NOMO-1 treated with DMSO at 0.1 percent for 48 hours (cell line): ENCODE measurements around the gene KRT37.
A peak's percentile ranks its signal among the peaks of the same experiment; 100 is the strongest.
"Not testable (repeated sequence)": the region's sequence is repeated elsewhere in the genome, so short reads cannot be mapped to it uniquely, and the experiment has no call there.

Source experiments
- DNase-seq: peaks from one replicate; lab custom pipeline; 2025; ENCODE audit not compliant: unreplicated experiment; lab: John Stamatoyannopoulos, UW

Gene KRT37

GRCh38 chr17:41407226-41407625 lies 17.2 kb downstream of the KRT37 start:
- no peak for DNase-seq

- no peak for DNase-seq
These were observed 18.2 kb downstream of the KRT37 start for GRCh38 chr17:41406205-41406604.

GRCh38 chr17:41404024-41404671 lies 20.2 kb downstream of the KRT37 start:
- peak; percentile 98 for DNase-seq

- DNase-seq: no peak
These were observed 20.9 kb downstream of the KRT37 start for GRCh38 chr17:41403404-41404023.

- no peak for DNase-seq
These were observed 22.2 kb downstream of the KRT37 start for GRCh38 chr17:41402161-41402560.

- DNase-seq: peak; percentile 78
These were observed 27.3 kb downstream of the KRT37 start, which contains the start of gene KRT31 for GRCh38 chr17:41396996-41397660. TSS of gene KRT31 (minus strand) at chr17:41397608. CDS start at chr17:41397539, 69 bp downstream.

- no peak for DNase-seq
These were observed 28.0 kb downstream of the KRT37 start for GRCh38 chr17:41396340-41396739.

GRCh38 chr17:41395611-41396010 lies 28.8 kb downstream of the KRT37 start:
- DNase-seq: no peak

GRCh38 chr17:41395044-41395443 lies 29.3 kb downstream of the KRT37 start:
- not testable (repeated sequence) for DNase-seq

GRCh38 chr17:41394254-41394996 lies 30.0 kb downstream of the KRT37 start:
- no peak for DNase-seq

- DNase-seq: no peak
These were observed 30.6 kb downstream of the KRT37 start for GRCh38 chr17:41393826-41394225.

- no peak for DNase-seq
These were observed 31.1 kb downstream of the KRT37 start for GRCh38 chr17:41393294-41393693.

- no peak for DNase-seq
These were observed 32.1 kb downstream of the KRT37 start for GRCh38 chr17:41392278-41392677.

- DNase-seq: no peak
These were observed 32.9 kb downstream of the KRT37 start for GRCh38 chr17:41391535-41391934.

GRCh38 chr17:41390411-41390938 lies 33.9 kb downstream of the KRT37 start:
- DNase-seq: no peak

GRCh38 chr17:41387670-41388069 lies 36.7 kb downstream of the KRT37 start:
- no peak for DNase-seq

GRCh38 chr17:41386227-41386626 lies 38.2 kb downstream of the KRT37 start:
- DNase-seq: no peak

GRCh38 chr17:41383690-41384089 lies 40.7 kb downstream of the KRT37 start:
- peak; percentile 49 for DNase-seq

GRCh38 chr17:41382394-41382793 lies 42.0 kb downstream of the KRT37 start:
- no peak for DNase-seq

GRCh38 chr17:41381943-41382342 lies 42.4 kb downstream of the KRT37 start, which contains the start of gene KRT34:
TSS of gene KRT34 (minus strand) at chr17:41382306. CDS start at chr17:41382246, 60 bp downstream.
- not testable (repeated sequence) for DNase-seq

GRCh38 chr17:41380091-41380490 lies 44.3 kb downstream of the KRT37 start:
- DNase-seq: not testable (repeated sequence)
